HepG2 (cell line): ENCODE results near the gene CRYAB. TPM values are rescaled to one million over a fixed set of nuclear protein-coding genes. Genes with fewer than 3 reads are reported as not detected.

Experiments
- ATAC-seq: fragments of 200-7000 bp; cut with Tn5 transposase; 3 replicates; pipeline ENCODE4 v1.9.1; 2020; ENCODE audit warnings: mild to moderate bottlenecking, moderate library complexity
- BruUV-seq: library from RNA; stranded (reverse); fragments of 400-500 nt; replicated peaks from 2 replicates; lab custom pipeline; 2021; lab: Mats Ljungman, UMichigan
- CTCF ChIA-PET: fragments of 300-600 bp; formaldehyde crosslinking; extraction: SDS; loops from one replicate; lab custom pipeline; 2021; ENCODE audit warnings: low total read pairs, inconsistent platforms, low intra/inter-chr PET ratio; lab: Yijun Ruan, JAX
- POLR2A ChIA-PET: fragments of 350-600 bp; sonication (Branson Sonifier 250); formaldehyde crosslinking; loops from one replicate; lab custom pipeline; 2020; ENCODE audit warnings: antibody characterized with exemption, inconsistent platforms; lab: Yijun Ruan, JAX
- DNase-seq: peaks from one replicate; pipeline ENCODE4 v3.0.0-alpha.2; 2015; ENCODE audit warnings: low spot score
- FAIRE-seq: peaks from 3 replicates; lab custom pipeline; 2011; peaks lifted over from hg19 to GRCh38; lab: Jason Lieb, UNC
- H2AFZ ChIP-seq: one replicate; pipeline ENCODE4 v1.6.1; 2011; ENCODE audit warnings: low read length, inconsistent platforms
- H3K27ac ChIP-seq: fragments of 300-600 bp; 3 replicates; pipeline ENCODE4 v1.8.0; 2011; ENCODE audit warnings: mixed run types, mild to moderate bottlenecking, mixed read lengths, low read length, inconsistent platforms; ENCODE audit not compliant: insufficient read depth; ENCODE audit errors: extremely low read length
- H3K27me3 ChIP-seq, 2 experiments: fragments of 200-600 bp in 1 of 2; 2 replicates in 1 of 2; 3 replicates in 1 of 2; pipeline versions ENCODE4 v1.6.0 to v1.8.0; 2011; ENCODE audit warnings: low read length in 2 of 2, mild to moderate bottlenecking in 2 of 2, moderate library complexity in 2 of 2, inconsistent platforms in 1 of 2; ENCODE audit not compliant: insufficient read depth in 2 of 2, control insufficient read depth in 1 of 2
- H3K36me3 ChIP-seq, 2 experiments: fragments of 200-600 bp in 1 of 2; replicated peaks in 1 of 2; 2 replicates in 1 of 2; 3 replicates in 1 of 2; pipeline versions ENCODE4 v1.5.1 to v1.8.0; 2011; ENCODE audit warnings: low read length in 2 of 2, inconsistent platforms in 1 of 2; ENCODE audit not compliant: insufficient read depth in 2 of 2, control insufficient read depth in 1 of 2
- H3K4me1 ChIP-seq: 2 replicates; pipeline ENCODE4 v1.5.1; 2012; ENCODE audit warnings: low read length, inconsistent platforms; ENCODE audit not compliant: insufficient read depth
- H3K4me2 ChIP-seq: 2 replicates; pipeline ENCODE4 v1.6.0; 2011; ENCODE audit warnings: low read depth, low read length, inconsistent platforms
- H3K4me3 ChIP-seq, 3 experiments: fragments of 200-600 bp in 1 of 3; sonication (generic), shearing (Covaris generic) in 1 of 3; replicated peaks in 1 of 3; 2 replicates each; pipeline ENCODE4 v1.5.1; 2011 to 2016; ENCODE audit warnings: low read length in 3 of 3, inconsistent platforms in 2 of 3, low read depth in 2 of 3, mild to moderate bottlenecking in 2 of 3, control low read depth in 1 of 3, mixed read lengths in 1 of 3; ENCODE audit not compliant: insufficient read depth in 1 of 3
- H3K79me2 ChIP-seq: one replicate; pipeline ENCODE4 v1.6.1; 2011; ENCODE audit warnings: low read length, inconsistent platforms; ENCODE audit not compliant: insufficient read depth
- H3K9ac ChIP-seq: 2 replicates; pipeline ENCODE4 v1.6.0; 2011; ENCODE audit warnings: mild to moderate bottlenecking, low read depth, low read length, inconsistent platforms; ENCODE audit not compliant: insufficient read depth
- H3K9me3 ChIP-seq: 2 replicates; pipeline ENCODE4 v1.5.1; 2012; ENCODE audit warnings: mild to moderate bottlenecking, low read length
- H4K20me1 ChIP-seq: 2 replicates; pipeline ENCODE4 v1.6.0; 2011; ENCODE audit warnings: inconsistent platforms, mild to moderate bottlenecking, low read length, moderate library complexity; ENCODE audit not compliant: insufficient read depth
- CREB1 ChIP-seq, 2 experiments: fragments of 450-650 bp in 1 of 2; IDR thresholded peaks; 2 replicates each; pipeline ENCODE4 v1.6.1; 2016 to 2017; ENCODE audit warnings: control low read depth in 1 of 2, mild to moderate bottlenecking in 1 of 2, missing compliant biosample characterization in 1 of 2, missing genetic modification characterization in 1 of 2
- JUN ChIP-seq: sonication (generic); formaldehyde crosslinking; IDR thresholded peaks from 2 replicates; pipeline ENCODE4 v1.4.0; 2020; ENCODE audit warnings: mild to moderate bottlenecking, missing genetic modification reagents
- NFE2L2 ChIP-seq: fragments of 150-350 bp; IDR thresholded peaks from 2 replicates; pipeline ENCODE4 v1.6.1; 2014; ENCODE audit warnings: low read length
- PCBP2 ChIP-seq: fragments of 200-400 bp; formaldehyde crosslinking; optimal IDR thresholded peaks from 2 replicates; pipeline ENCODE3; 2018; ENCODE audit warnings: low read length, low read depth; ENCODE audit not compliant: poor library complexity, severe bottlenecking
- PHB2 ChIP-seq: fragments of 450-650 bp; IDR thresholded peaks from 2 replicates; pipeline ENCODE4 v1.6.1; 2018; ENCODE audit not compliant: partially characterized antibody
- ZNF30 ChIP-seq: sonication (generic); formaldehyde crosslinking; IDR thresholded peaks from 2 replicates; pipeline ENCODE4 v1.5.0; 2020; ENCODE audit warnings: mild to moderate bottlenecking, missing genetic modification reagents
- ZNF33B ChIP-seq: sonication (generic); formaldehyde crosslinking; IDR thresholded peaks from 2 replicates; pipeline ENCODE4 v1.5.1; 2020; ENCODE audit warnings: mild to moderate bottlenecking, missing genetic modification reagents
- ZNF510 ChIP-seq: sonication (generic); formaldehyde crosslinking; IDR thresholded peaks from 2 replicates; pipeline ENCODE4 v1.4.0; 2020; ENCODE audit warnings: low read depth, mild to moderate bottlenecking, missing genetic modification reagents
- ZNF605 ChIP-seq: sonication (generic); formaldehyde crosslinking; IDR thresholded peaks from 2 replicates; pipeline ENCODE4 v1.8.0; 2022; ENCODE audit warnings: mild to moderate bottlenecking, missing genetic modification reagents
- WGBS: methylation state at CpG from one replicate; pipeline ENCODE4 v1.1.6; 2017; ENCODE audit warnings: low lambda C conversion rate; 5-methylcytosine and 5-hydroxymethylcytosine counted together
- in situ Hi-C: cut with HindIII; loops from 2 replicates; pipeline ENCODE4 v1.10.0; 2017; ENCODE audit warnings: low pct_unique_long_range_greater_than_20kb; ENCODE audit not compliant: extremely low pct_ligation_motif_present
- intact Hi-C: fragments of 100-400 bp; cut with micrococcal nuclease; formaldehyde crosslinking; loops from one replicate; pipeline ENCODE4 v1.10.0; 2022; ENCODE audit not compliant: unreplicated experiment
- polyA plus RNA-seq, 8 experiments: library from polyadenylated mRNA; depleted of rRNA in 3 of 8; stranded (reverse) in 7 of 8; unstranded in 1 of 8; fragments of >200 nt; fragmentation: Illumina TruSeq in 4 of 8; extraction: Trizol in 4 of 8; gene quantifications; 2 replicates each; pipeline versions ENCODE4 v1.2.1 to v1.2.3, GENCODE V29; 2011 to 2016; ENCODE audit warnings: low read depth in 4 of 8, missing spikeins in 1 of 8, mixed read lengths in 1 of 8; ENCODE audit not compliant: insufficient read depth in 1 of 8
- total RNA-seq, 5 experiments: library from RNA; depleted of rRNA; stranded (reverse); fragments of >200 nt; fragmentation: Illumina TruSeq; extraction: Trizol; gene quantifications; 2 replicates each; pipeline ENCODE4 v1.2.3, GENCODE V29; 2016; ENCODE audit warnings: low read depth in 1 of 5
- TF ChIP-seq, protein P1 (sequence below): fragments of 450-650 bp; IDR thresholded peaks from 2 replicates; pipeline ENCODE4 v1.6.1; 2016
- TF ChIP-seq, protein P2 (sequence below): sonication (generic); formaldehyde crosslinking; IDR thresholded peaks from 2 replicates; pipeline ENCODE4 v1.8.0; 2022; ENCODE audit warnings: mild to moderate bottlenecking, missing genetic modification reagents, borderline replicate concordance
- TF ChIP-seq, protein P3 (sequence below): sonication (generic); formaldehyde crosslinking; IDR thresholded peaks from 2 replicates; pipeline ENCODE4 v1.4.0; 2020; ENCODE audit warnings: mild to moderate bottlenecking, missing genetic modification reagents, borderline replicate concordance
- TF ChIP-seq, protein P4 (sequence below): sonication (generic); formaldehyde crosslinking; IDR thresholded peaks from 2 replicates; pipeline ENCODE4 v1.5.0; 2020; ENCODE audit warnings: missing genetic modification reagents
- TF ChIP-seq, protein P5 (sequence below): sonication (generic); formaldehyde crosslinking; conservative IDR thresholded peaks from 2 replicates; pipeline ENCODE4 v1.8.0; 2022; ENCODE audit warnings: low read depth, missing genetic modification reagents

Gene CRYAB
- total and polyA plus RNA-seq, 2 of the 13 experiments (the other 11 are each of a cell fraction or from before 2014, with no cell fraction given): 0.55 to 1.1 TPM

DNA sequence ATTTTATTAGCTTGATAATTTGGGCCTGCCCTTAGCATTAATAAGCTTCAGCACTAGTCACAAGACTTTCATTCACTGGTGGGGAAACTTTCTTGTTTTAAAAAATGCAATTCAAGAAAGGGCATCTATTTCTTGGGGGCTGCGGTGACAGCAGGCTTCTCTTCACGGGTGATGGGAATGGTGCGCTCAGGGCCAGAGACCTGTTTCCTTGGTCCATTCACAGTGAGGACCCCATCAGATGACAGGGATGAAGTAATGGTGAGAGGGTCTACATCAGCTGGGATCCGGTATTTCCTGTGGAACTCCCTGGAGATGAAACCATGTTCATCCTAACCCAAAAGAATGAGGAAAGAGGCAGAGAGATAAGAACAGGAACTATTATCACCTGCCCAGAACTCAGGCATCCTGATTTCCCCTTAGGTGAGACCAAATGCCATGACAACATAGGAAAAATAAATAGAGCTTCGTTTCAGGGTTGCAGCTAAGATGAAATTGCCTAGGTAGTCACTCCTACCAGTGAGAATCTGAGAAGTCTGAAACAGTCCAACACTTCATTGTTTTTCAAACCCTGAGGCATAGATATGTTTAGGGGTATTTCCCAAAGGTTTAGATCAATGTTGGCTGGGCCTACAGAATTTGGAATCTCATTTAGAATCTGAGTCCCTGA is 2.8 kb downstream of the CRYAB start:
- TF ChIP-seq, protein P1, sequence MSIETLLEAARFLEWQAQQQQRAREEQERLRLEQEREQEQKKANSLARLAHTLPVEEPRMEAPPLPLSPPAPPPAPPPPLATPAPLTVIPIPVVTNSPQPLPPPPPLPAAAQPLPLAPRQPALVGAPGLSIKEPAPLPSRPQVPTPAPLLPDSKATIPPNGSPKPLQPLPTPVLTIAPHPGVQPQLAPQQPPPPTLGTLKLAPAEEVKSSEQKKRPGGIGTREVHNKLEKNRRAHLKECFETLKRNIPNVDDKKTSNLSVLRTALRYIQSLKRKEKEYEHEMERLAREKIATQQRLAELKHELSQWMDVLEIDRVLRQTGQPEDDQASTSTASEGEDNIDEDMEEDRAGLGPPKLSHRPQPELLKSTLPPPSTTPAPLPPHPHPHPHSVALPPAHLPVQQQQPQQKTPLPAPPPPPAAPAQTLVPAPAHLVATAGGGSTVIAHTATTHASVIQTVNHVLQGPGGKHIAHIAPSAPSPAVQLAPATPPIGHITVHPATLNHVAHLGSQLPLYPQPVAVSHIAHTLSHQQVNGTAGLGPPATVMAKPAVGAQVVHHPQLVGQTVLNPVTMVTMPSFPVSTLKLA: no peak
- TF ChIP-seq ZNF33B (CRISPR knock-in tag): no peak
- TF ChIP-seq, protein P2, sequence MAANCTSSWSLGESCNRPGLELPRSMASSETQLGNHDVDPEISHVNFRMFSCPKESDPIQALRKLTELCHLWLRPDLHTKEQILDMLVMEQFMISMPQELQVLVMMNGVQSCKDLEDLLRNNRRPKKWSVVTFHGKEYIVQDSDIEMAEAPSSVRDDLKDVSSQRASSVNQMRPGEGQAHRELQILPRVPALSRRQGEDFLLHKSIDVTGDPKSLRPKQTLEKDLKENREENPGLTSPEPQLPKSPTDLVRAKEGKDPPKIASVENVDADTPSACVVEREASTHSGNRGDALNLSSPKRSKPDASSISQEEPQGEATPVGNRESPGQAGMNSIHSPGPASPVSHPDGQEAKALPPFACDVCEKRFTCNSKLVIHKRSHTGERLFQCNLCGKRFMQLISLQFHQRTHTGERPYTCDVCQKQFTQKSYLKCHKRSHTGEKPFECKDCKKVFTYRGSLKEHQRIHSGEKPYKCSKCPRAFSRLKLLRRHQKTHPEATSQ (CRISPR knock-in tag): no peak
- no peak for TF ChIP-seq ZNF510 (CRISPR knock-in tag)
- TF ChIP-seq ZNF605 (CRISPR knock-in tag): no peak
- no peak for TF ChIP-seq CREB1 (IDR thresholded peaks at IDR 0.05)
- no peak for TF ChIP-seq CREB1 (CRISPR knock-in tag; IDR thresholded peaks at IDR 0.05)
- no peak for TF ChIP-seq JUN
- no peak for TF ChIP-seq PHB2
- no peak for TF ChIP-seq NFE2L2
- TF ChIP-seq PCBP2: no peak
- TF ChIP-seq, protein P3, sequence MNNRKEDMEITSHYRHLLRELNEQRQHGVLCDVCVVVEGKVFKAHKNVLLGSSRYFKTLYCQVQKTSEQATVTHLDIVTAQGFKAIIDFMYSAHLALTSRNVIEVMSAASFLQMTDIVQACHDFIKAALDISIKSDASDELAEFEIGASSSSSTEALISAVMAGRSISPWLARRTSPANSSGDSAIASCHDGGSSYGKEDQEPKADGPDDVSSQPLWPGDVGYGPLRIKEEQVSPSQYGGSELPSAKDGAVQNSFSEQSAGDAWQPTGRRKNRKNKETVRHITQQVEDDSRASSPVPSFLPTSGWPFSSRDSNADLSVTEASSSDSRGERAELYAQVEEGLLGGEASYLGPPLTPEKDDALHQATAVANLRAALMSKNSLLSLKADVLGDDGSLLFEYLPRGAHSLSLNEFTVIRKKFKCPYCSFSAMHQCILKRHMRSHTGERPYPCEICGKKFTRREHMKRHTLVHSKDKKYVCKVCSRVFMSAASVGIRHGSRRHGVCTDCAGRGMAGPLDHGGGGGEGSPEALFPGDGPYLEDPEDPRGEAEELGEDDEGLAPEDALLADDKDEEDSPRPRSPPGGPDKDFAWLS: no peak
- TF ChIP-seq, protein P4, sequence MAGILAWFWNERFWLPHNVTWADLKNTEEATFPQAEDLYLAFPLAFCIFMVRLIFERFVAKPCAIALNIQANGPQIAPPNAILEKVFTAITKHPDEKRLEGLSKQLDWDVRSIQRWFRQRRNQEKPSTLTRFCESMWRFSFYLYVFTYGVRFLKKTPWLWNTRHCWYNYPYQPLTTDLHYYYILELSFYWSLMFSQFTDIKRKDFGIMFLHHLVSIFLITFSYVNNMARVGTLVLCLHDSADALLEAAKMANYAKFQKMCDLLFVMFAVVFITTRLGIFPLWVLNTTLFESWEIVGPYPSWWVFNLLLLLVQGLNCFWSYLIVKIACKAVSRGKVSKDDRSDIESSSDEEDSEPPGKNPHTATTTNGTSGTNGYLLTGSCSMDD (CRISPR knock-in tag): no peak
- TF ChIP-seq ZNF30: no peak
- TF ChIP-seq, protein P5, sequence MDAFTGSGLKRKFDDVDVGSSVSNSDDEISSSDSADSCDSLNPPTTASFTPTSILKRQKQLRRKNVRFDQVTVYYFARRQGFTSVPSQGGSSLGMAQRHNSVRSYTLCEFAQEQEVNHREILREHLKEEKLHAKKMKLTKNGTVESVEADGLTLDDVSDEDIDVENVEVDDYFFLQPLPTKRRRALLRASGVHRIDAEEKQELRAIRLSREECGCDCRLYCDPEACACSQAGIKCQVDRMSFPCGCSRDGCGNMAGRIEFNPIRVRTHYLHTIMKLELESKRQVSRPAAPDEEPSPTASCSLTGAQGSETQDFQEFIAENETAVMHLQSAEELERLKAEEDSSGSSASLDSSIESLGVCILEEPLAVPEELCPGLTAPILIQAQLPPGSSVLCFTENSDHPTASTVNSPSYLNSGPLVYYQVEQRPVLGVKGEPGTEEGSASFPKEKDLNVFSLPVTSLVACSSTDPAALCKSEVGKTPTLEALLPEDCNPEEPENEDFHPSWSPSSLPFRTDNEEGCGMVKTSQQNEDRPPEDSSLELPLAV: no peak
- Histone ChIP-seq H3K79me2 (no peaks in the 10 kb centered on the region), H3K9ac (no peak overlapping the region), H4K20me1 (no peaks in the 10 kb centered on the region), H3K36me3 (no peaks in the 10 kb centered on the region), H2AFZ (no peak overlapping the region), H3K4me3 (no peak overlapping the region), H3K4me2 (no peak overlapping the region), H3K27me3 (no peaks in the 10 kb centered on the region; a peak in 1 of 5 replicates), H3K27ac (no peak overlapping the region), H3K4me1 (peaks cover 29% of the 10 kb centered on the region), H3K9me3 (no peaks in the 10 kb centered on the region)
- intact Hi-C loops: no loop called here
- POLR2A ChIA-PET: no interaction called here
- CTCF ChIA-PET: no interaction called here
- DNase-seq (no peak), ATAC-seq (no peak), FAIRE-seq (no peak)
- no TSS peak for BruUV-seq
- in situ Hi-C loops: no loop called here
- WGBS: 63% methylated on average over 5 of the region's 5 CpGs
